SK-N-SH (cell line): ENCODE results near the gene TBCD. TPM values are rescaled to one million over a fixed set of nuclear protein-coding genes. Genes with fewer than 3 reads are reported as not detected.

Source experiments
- CTCF ChIA-PET: fragments of 300-600, 350-600 bp; formaldehyde crosslinking; extraction: SDS; loops from one replicate; lab custom pipeline; 2021; lab: Yijun Ruan, JAX
- POLR2A ChIA-PET: fragments of 350-600 bp; sonication (Branson Sonifier 250); formaldehyde crosslinking; extraction: SDS; loops from one replicate; lab custom pipeline; 2020; ENCODE audit warnings: antibody characterized with exemption, inconsistent platforms; lab: Yijun Ruan, JAX
- DNase-seq: peaks from one replicate; pipeline ENCODE4 v3.0.0; 2012
- H2AFZ ChIP-seq: fragments of 200-600 bp; sonication (generic); 2 replicates; pipeline ENCODE4 v1.8.1; 2016; ENCODE audit warnings: antibody characterized with exemption, mild to moderate bottlenecking, low read depth
- H3F3A ChIP-seq: fragments of 200-600 bp; sonication (generic); replicated peaks from 2 replicates; pipeline ENCODE3; 2016; ENCODE audit warnings: antibody characterized with exemption, mild to moderate bottlenecking; ENCODE audit not compliant: insufficient read depth
- H3K27ac ChIP-seq, 2 experiments: fragments of 200-500 bp in 1 of 2; fragments of 200-600 bp in 1 of 2; sonication (Bioruptor generic) in 1 of 2; sonication (generic), shearing (Covaris generic) in 1 of 2; 2 replicates each; pipeline versions ENCODE4 v1.5.1 to v1.6.1; 2014 to 2016; ENCODE audit warnings: low read depth in 2 of 2, inconsistent platforms in 1 of 2, low read length in 1 of 2, mild to moderate bottlenecking in 1 of 2, mixed read lengths in 1 of 2
- H3K27me3 ChIP-seq: fragments of 200-600 bp; sonication (generic), shearing (Covaris generic); 2 replicates; pipeline ENCODE4 v1.6.1; 2016; ENCODE audit warnings: mixed run types; ENCODE audit not compliant: insufficient read depth
- H3K36me3 ChIP-seq, 2 experiments: fragments of 200-500 bp in 1 of 2; fragments of 200-600 bp in 1 of 2; sonication (Bioruptor generic) in 1 of 2; sonication (generic) in 1 of 2; replicated peaks in 1 of 2; 2 replicates each; pipeline versions ENCODE3 to v1.5.1; 2014 to 2016; ENCODE audit warnings: low read length in 1 of 2, mild to moderate bottlenecking in 1 of 2; ENCODE audit not compliant: insufficient read depth in 2 of 2, control insufficient read depth in 1 of 2
- H3K4me1 ChIP-seq, 2 experiments: fragments of 200-500 bp in 1 of 2; fragments of 200-600 bp in 1 of 2; sonication (Bioruptor generic) in 1 of 2; sonication (generic), shearing (Covaris generic) in 1 of 2; 2 replicates each; pipeline versions ENCODE4 v1.5.1 to v1.6.1; 2014 to 2016; ENCODE audit warnings: low read depth in 1 of 2, low read length in 1 of 2, mixed run types in 1 of 2; ENCODE audit not compliant: insufficient read depth in 2 of 2, control insufficient read depth in 1 of 2
- H3K4me2 ChIP-seq: fragments of 200-600 bp; sonication (generic), shearing (Covaris generic); 2 replicates; pipeline ENCODE4 v1.6.1; 2017; ENCODE audit warnings: mixed run types
- H3K4me3 ChIP-seq, 2 experiments: fragments of 200-500 bp in 1 of 2; fragments of 200-600 bp in 1 of 2; sonication (Bioruptor generic) in 1 of 2; sonication (generic), shearing (Covaris generic) in 1 of 2; 2 replicates each; pipeline versions ENCODE4 v1.5.1 to v1.8.1; 2014 to 2016; ENCODE audit warnings: low read depth in 2 of 2, inconsistent platforms in 1 of 2, low read length in 1 of 2, mild to moderate bottlenecking in 1 of 2, mixed read lengths in 1 of 2, moderate library complexity in 1 of 2
- H3K79me2 ChIP-seq: fragments of 200-600 bp; sonication (generic); 2 replicates; pipeline ENCODE4 v1.8.1; 2017; ENCODE audit warnings: mild to moderate bottlenecking; ENCODE audit not compliant: insufficient read depth
- H3K9ac ChIP-seq: fragments of 200-600 bp; sonication (generic); 2 replicates; pipeline ENCODE4 v1.6.1; 2017; ENCODE audit warnings: mixed run types
- H3K9me2 ChIP-seq: fragments of 200-600 bp; sonication (generic); 2 replicates; pipeline ENCODE4 v1.6.1; 2017; ENCODE audit warnings: mixed run types
- H3K9me3 ChIP-seq: fragments of 200-600 bp; sonication (generic); 2 replicates; pipeline ENCODE4 v1.6.1; 2017; ENCODE audit warnings: mixed run types, mild to moderate bottlenecking, moderate library complexity
- H4K20me1 ChIP-seq: fragments of 200-600 bp; sonication (generic); 2 replicates; pipeline ENCODE4 v1.6.1; 2017; ENCODE audit warnings: mild to moderate bottlenecking, mixed run types; ENCODE audit not compliant: insufficient read depth
- EP300 ChIP-seq, 2 experiments: IDR thresholded peaks; 2 replicates each; pipeline versions ENCODE4 v1.4.0 to v1.6.1; 2012; ENCODE audit warnings: borderline replicate concordance in 1 of 2, low read depth in 1 of 2, low read length in 1 of 2
- FOSL2 ChIP-seq: IDR thresholded peaks from 2 replicates; pipeline ENCODE4 v1.4.0; 2012; ENCODE audit warnings: low read depth, mild to moderate bottlenecking, moderate library complexity, borderline replicate concordance
- FOXM1 ChIP-seq: IDR thresholded peaks from 2 replicates; pipeline ENCODE4 v1.4.0; 2012; ENCODE audit warnings: low read depth, mild to moderate bottlenecking
- IRF3 ChIP-seq: fragments of 150-350 bp; IDR thresholded peaks from 2 replicates; pipeline ENCODE4 v1.6.1; 2016; ENCODE audit warnings: mild to moderate bottlenecking, low read depth, low read length
- JUND ChIP-seq: IDR thresholded peaks from 2 replicates; pipeline ENCODE4 v1.4.0; 2012
- MAX ChIP-seq: IDR thresholded peaks from 2 replicates; pipeline ENCODE4 v1.4.0; 2012; ENCODE audit warnings: low read depth
- MXI1 ChIP-seq: IDR thresholded peaks from 2 replicates; pipeline ENCODE4 v1.6.1; 2012; ENCODE audit warnings: mild to moderate bottlenecking, low read depth, low read length, improper control_type of control experiment
- RCOR1 ChIP-seq: fragments of 150-350 bp; IDR thresholded peaks from 2 replicates; pipeline ENCODE4 v1.6.1; 2017; ENCODE audit warnings: antibody characterized with exemption, low read length
- TAF1 ChIP-seq: IDR thresholded peaks from 2 replicates; pipeline ENCODE4 v1.6.1; 2012; ENCODE audit warnings: low read depth, mild to moderate bottlenecking, low read length, moderate library complexity, borderline replicate concordance
- USF1 ChIP-seq: IDR thresholded peaks from 2 replicates; pipeline ENCODE4 v1.4.0; 2012; ENCODE audit warnings: low read depth, borderline replicate concordance
- USF2 ChIP-seq: fragments of 150-350 bp; IDR thresholded peaks from 2 replicates; pipeline ENCODE4 v1.6.1; 2017; ENCODE audit warnings: antibody characterized with exemption, low read length, low read depth, borderline replicate concordance
- ZBTB33 ChIP-seq: IDR thresholded peaks from 2 replicates; pipeline ENCODE4 v1.4.0; 2012; ENCODE audit warnings: low read depth, borderline replicate concordance
- WGBS: methylation state at CpG from one replicate; pipeline ENCODE4 v1.1.6; 2017; ENCODE audit warnings: low lambda C conversion rate; 5-methylcytosine and 5-hydroxymethylcytosine counted together
- polyA plus RNA-seq, 3 experiments: library from polyadenylated mRNA; depleted of rRNA; stranded (reverse); fragments of >200 nt; gene quantifications; 2 replicates each; pipeline ENCODE4 v1.2.3, GENCODE V29; 2012
- TF ChIP-seq, protein P1 (sequence below): IDR thresholded peaks from 2 replicates; pipeline ENCODE4; 2012
- TF ChIP-seq, protein P2 (sequence below): fragments of 200-600 bp; sonication (generic); IDR thresholded peaks from 2 replicates; pipeline ENCODE4 v1.6.1; 2017; ENCODE audit warnings: antibody characterized with exemption, mild to moderate bottlenecking, moderate library complexity

TBCD gene
- polyA plus RNA-seq, 1 of the 3 experiments (the other 2 are of a cell fraction) = 107 TPM

DNA sequence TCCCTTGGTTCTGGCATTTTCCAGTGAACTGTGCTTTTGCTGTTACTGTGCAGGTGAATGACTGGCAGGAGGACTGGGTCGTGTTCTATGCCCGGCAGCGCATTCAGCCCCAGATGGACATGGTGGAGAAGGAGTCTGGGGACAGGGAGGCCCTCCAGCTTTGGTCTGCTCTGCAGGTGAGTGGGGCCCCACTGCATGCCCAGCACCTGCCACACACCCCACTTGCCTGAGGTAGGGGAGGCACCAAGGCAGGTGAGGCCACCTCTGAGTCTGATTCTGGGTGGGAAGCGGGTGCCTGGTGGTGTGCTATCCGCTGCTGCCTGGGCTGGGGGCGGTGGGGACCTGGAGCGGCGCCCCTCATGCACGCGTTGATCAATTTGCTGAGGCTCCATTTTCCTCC lies 25.4 kb upstream of the TBCD start:
- H3F3A ChIP-seq = no peaks in the 10 kb centered on the region
- H3K4me2 ChIP-seq = no peak overlapping the region
- DNase-seq = no peak
- 98% methylated on average over 10 of the region's 10 CpGs for WGBS
- peaks cover 22 to 26% of the 10 kb centered on the region in 2 experiments for H3K36me3 ChIP-seq
- H3K27ac ChIP-seq = no peak overlapping the region
- POLR2A ChIA-PET = no interaction called here
- no peak overlapping the region for H3K4me3 ChIP-seq
- no peak overlapping the region for H3K9ac ChIP-seq
- no peak overlapping the region for H2AFZ ChIP-seq
- H3K27me3 ChIP-seq = no peaks in the 10 kb centered on the region
- H3K9me3 ChIP-seq = no peaks in the 10 kb centered on the region
- no peaks in the 10 kb centered on the region for H3K4me1 ChIP-seq
- H4K20me1 ChIP-seq = no peaks in the 10 kb centered on the region
- TF ChIP-seq ZBTB33 (no peak), USF1 (no peak), FOSL2 (no peak), MAX (no peak)
- no peaks in the 10 kb centered on the region for H3K79me2 ChIP-seq
- CTCF ChIA-PET = interaction anchor here (1.1 to 1.2 kb wide), 2 partner anchors 14 to 58 kb away, joined by 3 to 4 read pairs; no protein-coding TSS in a partner anchor
- no peaks in the 10 kb centered on the region for H3K9me2 ChIP-seq

DNA sequence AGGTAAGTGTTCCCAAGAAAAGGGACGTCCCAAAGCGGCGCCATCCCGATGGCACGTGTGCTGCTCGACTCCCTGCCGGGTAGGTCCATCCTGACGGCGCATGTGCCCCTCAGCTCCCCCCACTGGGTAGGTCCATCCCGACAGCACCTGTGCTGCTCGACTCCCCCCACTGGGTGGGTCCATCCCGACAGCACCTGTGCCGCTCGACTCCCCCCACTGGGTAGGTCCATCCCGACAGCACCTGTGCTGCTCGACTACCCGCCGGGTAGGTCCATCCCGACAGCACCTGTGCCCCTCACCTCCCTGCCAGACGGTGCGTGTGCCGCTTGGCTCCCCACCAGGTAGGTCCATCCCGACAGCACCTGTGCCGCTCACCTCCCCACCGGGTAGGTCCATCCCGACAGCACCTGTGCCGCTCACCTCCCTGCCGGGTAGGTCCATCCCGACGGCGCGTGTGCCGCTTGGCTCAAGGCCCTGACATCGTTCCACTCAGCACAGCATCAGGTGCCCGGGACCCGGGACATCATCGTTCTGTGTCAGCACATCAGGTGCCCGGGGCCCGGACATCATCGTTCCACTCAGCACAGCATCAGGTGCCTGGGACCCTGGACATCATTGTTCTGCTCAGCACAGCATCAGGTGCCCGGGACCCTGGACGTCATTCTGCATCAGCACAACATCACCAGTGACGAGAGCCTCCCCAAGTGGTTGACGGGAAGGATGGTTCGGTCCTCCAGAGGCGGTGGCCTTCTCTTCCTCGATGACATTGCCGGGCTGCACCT lies 22.2 kb upstream of the TBCD start:
- Histone ChIP-seq H3K4me1 (no peaks in the 10 kb centered on the region), H3K9ac (no peak overlapping the region), H2AFZ (no peak overlapping the region), H4K20me1 (no peaks in the 10 kb centered on the region), H3K79me2 (no peaks in the 10 kb centered on the region), H3K36me3 (peaks cover 17 to 31% of the 10 kb centered on the region in 2 experiments), H3K9me3 (0 out of 2 replicates have a peak, but pooled peaks cover 4% of the 10 kb centered on the region), H3F3A (no peaks in the 10 kb centered on the region), H3K27me3 (no peaks in the 10 kb centered on the region), H3K9me2 (no peaks in the 10 kb centered on the region), H3K4me2 (no peak overlapping the region), H3K4me3 (no peak overlapping the region), H3K27ac (no peak overlapping the region)
- DNase-seq = no peak
- ChIA-PET CTCF (interaction anchor here (1.1 kb wide), 1 partner anchor 13 kb away, joined by 3 read pairs; the partner anchor contains the start of gene FN3KRP), POLR2A (no interaction called here)
- WGBS = 88% methylated on average over 46 of the region's 48 CpGs
- TF ChIP-seq FOXM1 (no peak), FOSL2 (no peak), JUND (no peak), USF2 (no peak), MXI1 (no peak), USF1 (no peak), RCOR1 (no peak), EP300 (IDR thresholded peaks at IDR 0.05; ENCODE audit: borderline replicate concordance in 1 of 2, low read depth in 1 of 2, low read length in 1 of 2) (no peak), TAF1 (no peak), IRF3 (no peak)
- TF ChIP-seq, protein P1, sequence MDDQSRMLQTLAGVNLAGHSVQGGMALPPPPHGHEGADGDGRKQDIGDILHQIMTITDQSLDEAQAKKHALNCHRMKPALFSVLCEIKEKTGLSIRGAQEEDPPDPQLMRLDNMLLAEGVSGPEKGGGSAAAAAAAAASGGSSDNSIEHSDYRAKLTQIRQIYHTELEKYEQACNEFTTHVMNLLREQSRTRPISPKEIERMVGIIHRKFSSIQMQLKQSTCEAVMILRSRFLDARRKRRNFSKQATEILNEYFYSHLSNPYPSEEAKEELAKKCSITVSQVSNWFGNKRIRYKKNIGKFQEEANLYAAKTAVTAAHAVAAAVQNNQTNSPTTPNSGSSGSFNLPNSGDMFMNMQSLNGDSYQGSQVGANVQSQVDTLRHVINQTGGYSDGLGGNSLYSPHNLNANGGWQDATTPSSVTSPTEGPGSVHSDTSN = no peak
- TF ChIP-seq, protein P2, sequence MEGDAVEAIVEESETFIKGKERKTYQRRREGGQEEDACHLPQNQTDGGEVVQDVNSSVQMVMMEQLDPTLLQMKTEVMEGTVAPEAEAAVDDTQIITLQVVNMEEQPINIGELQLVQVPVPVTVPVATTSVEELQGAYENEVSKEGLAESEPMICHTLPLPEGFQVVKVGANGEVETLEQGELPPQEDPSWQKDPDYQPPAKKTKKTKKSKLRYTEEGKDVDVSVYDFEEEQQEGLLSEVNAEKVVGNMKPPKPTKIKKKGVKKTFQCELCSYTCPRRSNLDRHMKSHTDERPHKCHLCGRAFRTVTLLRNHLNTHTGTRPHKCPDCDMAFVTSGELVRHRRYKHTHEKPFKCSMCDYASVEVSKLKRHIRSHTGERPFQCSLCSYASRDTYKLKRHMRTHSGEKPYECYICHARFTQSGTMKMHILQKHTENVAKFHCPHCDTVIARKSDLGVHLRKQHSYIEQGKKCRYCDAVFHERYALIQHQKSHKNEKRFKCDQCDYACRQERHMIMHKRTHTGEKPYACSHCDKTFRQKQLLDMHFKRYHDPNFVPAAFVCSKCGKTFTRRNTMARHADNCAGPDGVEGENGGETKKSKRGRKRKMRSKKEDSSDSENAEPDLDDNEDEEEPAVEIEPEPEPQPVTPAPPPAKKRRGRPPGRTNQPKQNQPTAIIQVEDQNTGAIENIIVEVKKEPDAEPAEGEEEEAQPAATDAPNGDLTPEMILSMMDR = no peak
